NCI-H1417 treated with DMSO at 0.1 percent for 48 hours (cell line): Measurements from ENCODE around the gene SSU72.
"Not testable (repeated sequence)": the region's sequence is repeated elsewhere in the genome, so short reads cannot be mapped to it uniquely, and the experiment has no call there.

ENCODE experiments used
- DNase-seq: peaks from one replicate; lab custom pipeline; 2025; lab: John Stamatoyannopoulos, UW

The SSU72 gene

GRCh38 chr1:1527092-1527816 lies 47.4 kb downstream of the SSU72 start:
- no peak for DNase-seq

GRCh38 chr1:1526476-1526875 lies 48.2 kb downstream of the SSU72 start:
- DNase-seq, result not testable (repeated sequence)

- not testable (repeated sequence) for DNase-seq
Measured at GRCh38 chr1:1524750-1525383, 49.8 kb downstream of the SSU72 start.

GRCh38 chr1:1523651-1524050 lies 51.0 kb downstream of the SSU72 start:
- DNase-seq, result not testable (repeated sequence)

GRCh38 chr1:1523226-1523625 lies 51.4 kb downstream of the SSU72 start:
- DNase-seq, result not testable (repeated sequence)

- not testable (repeated sequence) for DNase-seq
Measured at GRCh38 chr1:1522536-1522935, 52.1 kb downstream of the SSU72 start.

- no peak for DNase-seq
Measured at GRCh38 chr1:1521331-1521730, 53.3 kb downstream of the SSU72 start.

GRCh38 chr1:1519805-1520505 lies 54.7 kb downstream of the SSU72 start:
- not testable (repeated sequence) for DNase-seq

GRCh38 chr1:1518621-1519007 lies 56.0 kb downstream of the SSU72 start:
- DNase-seq, result not testable (repeated sequence)

- DNase-seq, result no peak
Measured at GRCh38 chr1:1517973-1518620, 56.6 kb downstream of the SSU72 start.

GRCh38 chr1:1516923-1517322 lies 57.7 kb downstream of the SSU72 start:
- DNase-seq, result not testable (repeated sequence)

- not testable (repeated sequence) for DNase-seq
Measured at GRCh38 chr1:1514376-1514775, 60.3 kb downstream of the SSU72 start.

GRCh38 chr1:1513675-1514074 lies 61.0 kb downstream of the SSU72 start:
- DNase-seq, result not testable (repeated sequence)

GRCh38 chr1:1512425-1512824 lies 62.2 kb downstream of the SSU72 start:
- DNase-seq, result not testable (repeated sequence)

- peak; percentile 64 for DNase-seq
Measured at GRCh38 chr1:1511533-1512285, 63.0 kb downstream of the SSU72 start, which contains the start of gene ATAD3A. ATAD3A (plus strand) TSS chr1:1512162; CDS start chr1:1512269, 107 bp downstream.

GRCh38 chr1:1510912-1511532 lies 63.6 kb downstream of the SSU72 start:
- DNase-seq, result no peak

GRCh38 chr1:1509465-1509850 lies 65.2 kb downstream of the SSU72 start:
- not testable (repeated sequence) for DNase-seq

GRCh38 chr1:1508775-1509464 lies 65.7 kb downstream of the SSU72 start:
- DNase-seq, result not testable (repeated sequence)

- no peak for DNase-seq
Measured at GRCh38 chr1:1507305-1507704, 67.4 kb downstream of the SSU72 start.

- not testable (repeated sequence) for DNase-seq
Measured at GRCh38 chr1:1505801-1506200, 68.9 kb downstream of the SSU72 start.
